Ishikawa (cell line): ENCODE results near the gene ARID3A.

Experiments
- RAD21 ChIP-seq: IDR thresholded peaks from 2 replicates; pipeline ENCODE4 v1.6.1; 2012; ENCODE audit warnings: low read depth
- TAF1 ChIP-seq: IDR thresholded peaks from 2 replicates; pipeline ENCODE4 v1.6.1; 2012; ENCODE audit warnings: low read depth, mild to moderate bottlenecking
- ZBTB7A ChIP-seq: IDR thresholded peaks from 2 replicates; pipeline ENCODE4 v1.6.1; 2012; ENCODE audit warnings: low read depth

DNA sequence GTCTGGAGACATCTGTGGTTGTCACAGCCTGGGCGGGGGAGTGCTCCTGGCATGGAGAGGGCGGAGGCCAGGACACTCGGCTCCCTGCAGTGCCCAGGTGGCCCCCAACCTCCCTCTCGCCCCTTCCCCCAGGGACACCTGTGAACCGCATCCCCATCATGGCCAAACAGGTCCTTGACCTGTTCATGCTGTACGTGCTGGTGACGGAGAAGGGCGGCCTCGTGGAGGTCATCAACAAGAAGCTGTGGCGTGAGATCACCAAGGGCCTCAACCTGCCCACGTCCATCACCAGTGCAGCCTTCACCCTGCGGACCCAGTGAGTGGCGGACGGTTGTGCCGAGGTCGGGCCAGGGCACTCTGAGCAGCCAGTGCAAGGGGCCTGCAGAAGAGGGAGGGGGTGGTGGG is 38.3 kb downstream of the ARID3A start:
- TF ChIP-seq TAF1 (no peak), ZBTB7A (no peak), RAD21 (no peak)
